Stimulated activated CD8-positive, alpha-beta memory T cell treated with anti-CD3 and anti-CD28 coated beads, Interleukin-7, amount 100 ng/mL, for 1 hour (primary cell): ENCODE results near the gene UQCRC1.
"Not testable (repeated sequence)": the region's sequence is repeated elsewhere in the genome, so short reads cannot be mapped to it uniquely, and the experiment has no call there.

Experiments
- DNase-seq, 2 donors: peaks; one replicate each; pipeline ENCODE4 v3.0.0-alpha.2; 2020; ENCODE audit warnings: low read depth in 2 of 2

Gene UQCRC1

DNA sequence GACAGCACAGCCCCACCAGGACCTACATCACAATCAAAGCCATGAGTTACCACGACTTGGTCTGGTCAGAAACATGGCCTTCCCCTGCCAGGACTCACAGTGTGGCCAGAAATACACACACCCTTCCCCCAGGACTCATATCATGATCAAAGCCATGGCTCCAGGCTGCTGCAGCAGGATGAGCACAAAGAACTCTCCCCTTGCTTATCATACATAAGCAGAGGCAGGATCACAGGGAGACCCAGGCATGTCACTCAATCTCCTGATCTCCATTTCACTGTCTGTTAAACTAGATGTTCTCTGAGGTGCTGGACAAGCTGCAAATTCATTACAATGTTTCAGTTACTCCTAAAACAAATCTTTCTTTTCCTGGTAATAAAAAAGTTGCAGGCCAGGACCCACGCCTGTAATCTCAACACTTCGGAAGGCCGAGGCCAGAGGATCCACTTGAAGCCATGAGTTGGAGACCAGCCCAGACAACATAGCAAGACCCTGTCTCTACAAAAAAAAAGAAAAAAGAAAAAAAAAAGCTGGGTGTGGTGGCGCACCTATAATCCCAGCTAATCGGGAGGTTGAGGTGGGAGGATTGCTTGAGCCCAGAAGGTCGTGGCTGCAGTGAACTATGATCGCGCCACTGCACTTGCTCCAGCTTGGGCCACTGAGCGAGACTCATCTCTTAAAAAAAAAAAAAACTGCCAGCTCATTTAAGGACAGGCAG lies 54.1 kb downstream of the UQCRC1 start:
- DNase-seq: no peak

DNA sequence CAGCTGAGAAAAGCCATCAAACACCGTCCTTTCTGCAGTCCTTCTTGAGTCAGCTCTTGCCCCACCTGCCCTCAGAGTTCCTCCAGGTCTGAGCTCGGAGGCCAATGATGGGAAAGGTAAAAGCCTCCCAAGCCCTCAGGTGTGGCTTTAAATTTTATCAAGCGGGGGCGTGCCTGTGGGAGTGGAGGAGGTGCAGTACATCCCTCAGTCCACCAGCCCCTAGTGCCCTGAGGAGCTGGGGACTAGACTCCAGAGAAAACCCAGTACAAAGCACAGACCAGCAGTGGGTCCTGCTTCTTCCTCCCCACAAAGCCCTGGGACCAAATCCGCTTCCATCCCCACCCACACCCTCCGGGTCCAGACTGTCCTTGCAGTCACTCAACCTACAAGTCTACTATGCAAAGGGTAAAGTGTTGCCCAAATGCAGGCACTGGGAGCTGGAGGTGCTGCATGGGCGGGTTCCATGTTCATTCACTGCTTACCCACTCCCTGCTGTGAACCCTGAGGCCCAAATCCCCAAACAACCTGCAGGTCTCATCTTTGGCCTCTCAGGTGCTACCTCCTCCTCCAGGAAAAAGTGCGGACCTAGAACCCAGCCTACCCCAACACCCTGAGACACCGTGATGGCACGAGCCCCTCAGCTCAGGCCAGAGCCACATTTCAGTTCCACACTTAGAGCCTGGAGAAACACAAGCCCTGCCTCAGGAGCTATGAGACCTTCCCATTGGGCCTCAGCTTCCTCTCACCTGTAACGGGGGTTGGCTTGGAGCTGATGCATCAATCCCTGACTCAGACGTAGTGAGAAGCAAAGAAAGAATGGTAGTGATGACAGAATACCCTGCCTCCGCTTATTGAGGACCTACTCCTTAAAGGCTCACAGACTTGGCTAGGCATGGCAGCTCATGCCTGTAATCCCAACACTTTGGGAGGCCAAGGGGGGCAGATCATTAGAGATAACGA lies 55.3 kb downstream of the UQCRC1 start:
- no peak for DNase-seq

DNA sequence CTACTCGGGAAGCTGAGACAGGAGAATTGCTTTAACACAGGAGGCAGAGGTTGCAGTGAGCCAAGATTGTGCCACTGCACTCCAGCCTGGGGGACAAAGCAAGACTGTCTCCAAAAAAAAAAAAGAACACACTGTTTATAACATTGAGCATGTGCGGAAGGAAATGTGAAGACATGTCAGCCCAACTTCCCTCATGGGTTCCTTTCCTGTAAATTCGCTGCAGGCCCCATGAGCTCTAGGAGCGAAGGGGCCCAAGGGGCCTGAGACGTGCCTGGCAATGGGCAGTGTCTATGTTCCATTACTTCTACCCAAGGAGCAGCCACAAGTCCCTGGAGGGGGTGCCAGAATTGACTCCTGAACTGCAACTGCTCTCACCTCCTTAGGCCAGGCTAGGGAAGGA lies 56.1 kb downstream of the UQCRC1 start:
- DNase-seq: no peak

DNA sequence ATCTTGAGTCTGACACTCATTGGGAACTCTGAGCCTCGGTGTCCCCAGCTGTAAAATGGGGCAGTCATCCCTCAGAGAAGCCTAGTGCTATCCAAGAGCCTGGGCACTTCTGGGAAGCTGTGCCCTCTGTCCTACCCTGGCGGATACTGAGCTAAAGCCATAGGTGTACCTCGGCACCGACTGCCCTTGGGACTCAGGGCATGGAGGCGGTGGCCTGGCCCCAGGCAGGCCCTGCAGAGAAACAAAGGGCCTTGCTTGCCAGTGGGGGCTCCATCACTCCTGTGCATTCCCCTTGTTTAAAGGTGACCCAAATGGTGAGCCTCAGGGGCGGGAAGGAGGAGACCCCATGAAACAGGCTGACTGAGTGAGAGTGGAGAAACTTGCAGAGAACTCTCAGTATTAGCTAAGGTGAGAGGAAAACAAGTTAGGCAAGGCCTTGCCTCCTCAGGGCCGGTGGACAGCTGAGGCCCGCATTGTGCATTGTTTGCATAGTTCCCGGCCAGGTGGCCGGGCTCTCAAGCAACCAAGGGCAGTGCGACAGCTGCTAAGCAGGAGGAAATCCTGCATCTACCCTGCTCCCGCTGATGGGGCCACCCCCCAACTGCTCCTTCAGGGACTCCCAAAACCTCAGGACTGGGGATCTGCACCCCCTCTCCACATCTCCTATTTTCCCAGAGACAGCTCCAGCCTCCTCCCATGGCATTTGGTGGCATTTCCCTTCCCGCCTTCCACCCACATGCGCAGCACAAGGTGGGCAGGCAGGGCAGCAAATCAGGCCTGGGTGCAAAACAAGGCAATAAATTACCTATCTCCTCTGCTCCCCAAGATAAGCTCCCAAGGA lies 57.1 kb downstream of the UQCRC1 start:
- DNase-seq: no peak

DNA sequence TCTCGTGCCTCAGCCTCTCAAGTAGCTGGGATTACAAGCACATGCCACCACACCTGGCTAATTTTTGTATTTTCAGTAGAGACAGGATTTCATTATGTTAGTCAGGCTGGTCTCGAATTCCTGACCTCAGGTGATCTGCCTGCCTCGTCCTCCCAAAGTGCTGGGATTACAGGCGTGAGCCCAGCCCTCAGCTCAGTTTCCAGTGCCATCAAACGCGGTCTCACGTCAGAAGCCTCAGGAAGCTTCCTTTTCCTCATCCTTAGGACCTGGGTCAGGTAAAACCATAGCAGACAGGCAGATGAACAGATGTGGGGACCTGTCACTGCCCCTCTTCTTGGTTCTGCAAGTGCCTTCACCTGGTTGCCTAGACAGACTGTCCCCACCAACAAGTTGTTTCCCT lies 57.8 kb downstream of the UQCRC1 start:
- DNase-seq: not testable (repeated sequence)
